Karpas-422 (cell line): ENCODE measurements around the gene PRCC. TPM values are rescaled to one million over a fixed set of nuclear protein-coding genes. Genes with fewer than 3 reads are reported as not detected.
A peak's percentile ranks its signal among the peaks of the same experiment; 100 is the strongest.

ENCODE experiments used
- DNase-seq: peaks from one replicate; pipeline ENCODE4 v3.0.0-alpha.2; 2015
- H2AFZ ChIP-seq: fragments of 200-600 bp; sonication (generic); 2 replicates; pipeline ENCODE4 v1.6.1; 2014; ENCODE audit warnings: antibody characterized with exemption, low read length, mixed read lengths
- H3K27ac ChIP-seq: fragments of 200-600 bp; sonication (generic); 2 replicates; pipeline ENCODE4 v1.5.1; 2014; ENCODE audit warnings: mild to moderate bottlenecking, low read length, moderate library complexity
- H3K27me3 ChIP-seq: fragments of 200-600 bp; sonication (generic); 2 replicates; pipeline ENCODE4 v1.6.1; 2014; ENCODE audit warnings: low read length, mixed read lengths
- H3K36me3 ChIP-seq: fragments of 200-600 bp; sonication (generic); 2 replicates; pipeline ENCODE4 v1.6.1; 2014; ENCODE audit warnings: low read length, mixed read lengths; ENCODE audit not compliant: insufficient read depth
- H3K4me1 ChIP-seq: fragments of 200-600 bp; sonication (generic); 2 replicates; pipeline ENCODE4 v1.6.1; 2014; ENCODE audit warnings: mild to moderate bottlenecking, low read length, mixed read lengths
- H3K4me2 ChIP-seq: fragments of 200-600 bp; sonication (generic); 2 replicates; pipeline ENCODE4 v1.6.1; 2014; ENCODE audit warnings: low read length, low read depth, mild to moderate bottlenecking; ENCODE audit not compliant: poor library complexity, severe bottlenecking
- H3K4me3 ChIP-seq: fragments of 200-600 bp; sonication (generic); 2 replicates; pipeline ENCODE4 v1.5.1; 2014; ENCODE audit warnings: mild to moderate bottlenecking, antibody characterized with exemption, low read length, mixed read lengths
- H3K79me2 ChIP-seq: fragments of 200-600 bp; sonication (generic); 2 replicates; pipeline ENCODE4 v1.6.1; 2014; ENCODE audit warnings: mild to moderate bottlenecking, low read length, mixed read lengths
- H3K9ac ChIP-seq: fragments of 200-600 bp; sonication (generic); 2 replicates; pipeline ENCODE4 v1.6.0; 2014; ENCODE audit warnings: low read length
- H3K9me2 ChIP-seq: fragments of 200-600 bp; sonication (generic), shearing (Covaris generic); replicated peaks from 2 replicates; pipeline ENCODE4 v1.6.0; 2014; ENCODE audit warnings: mild to moderate bottlenecking, low read length, moderate library complexity; ENCODE audit not compliant: insufficient read depth
- H3K9me3 ChIP-seq: fragments of 300-700, 200-600 bp; sonication (generic); 2 replicates; pipeline ENCODE4 v1.6.1; 2014; ENCODE audit warnings: low read length, mixed read lengths
- H4K20me1 ChIP-seq: fragments of 200-600 bp; sonication (generic); 2 replicates; pipeline ENCODE4 v1.6.1; 2014; ENCODE audit warnings: mild to moderate bottlenecking, antibody characterized with exemption, low read length, low read depth; ENCODE audit not compliant: insufficient read depth
- total RNA-seq: library from RNA; depleted of rRNA; stranded (reverse); fragments of >200 nt; shearing (Covaris generic); gene quantifications from 2 replicates; pipeline ENCODE4 v1.2.3, GENCODE V29; 2014; ENCODE audit warnings: low replicate concordance

Gene PRCC
- total RNA-seq, 1 experiment from 2014 or later: 39.6 TPM

DNA sequence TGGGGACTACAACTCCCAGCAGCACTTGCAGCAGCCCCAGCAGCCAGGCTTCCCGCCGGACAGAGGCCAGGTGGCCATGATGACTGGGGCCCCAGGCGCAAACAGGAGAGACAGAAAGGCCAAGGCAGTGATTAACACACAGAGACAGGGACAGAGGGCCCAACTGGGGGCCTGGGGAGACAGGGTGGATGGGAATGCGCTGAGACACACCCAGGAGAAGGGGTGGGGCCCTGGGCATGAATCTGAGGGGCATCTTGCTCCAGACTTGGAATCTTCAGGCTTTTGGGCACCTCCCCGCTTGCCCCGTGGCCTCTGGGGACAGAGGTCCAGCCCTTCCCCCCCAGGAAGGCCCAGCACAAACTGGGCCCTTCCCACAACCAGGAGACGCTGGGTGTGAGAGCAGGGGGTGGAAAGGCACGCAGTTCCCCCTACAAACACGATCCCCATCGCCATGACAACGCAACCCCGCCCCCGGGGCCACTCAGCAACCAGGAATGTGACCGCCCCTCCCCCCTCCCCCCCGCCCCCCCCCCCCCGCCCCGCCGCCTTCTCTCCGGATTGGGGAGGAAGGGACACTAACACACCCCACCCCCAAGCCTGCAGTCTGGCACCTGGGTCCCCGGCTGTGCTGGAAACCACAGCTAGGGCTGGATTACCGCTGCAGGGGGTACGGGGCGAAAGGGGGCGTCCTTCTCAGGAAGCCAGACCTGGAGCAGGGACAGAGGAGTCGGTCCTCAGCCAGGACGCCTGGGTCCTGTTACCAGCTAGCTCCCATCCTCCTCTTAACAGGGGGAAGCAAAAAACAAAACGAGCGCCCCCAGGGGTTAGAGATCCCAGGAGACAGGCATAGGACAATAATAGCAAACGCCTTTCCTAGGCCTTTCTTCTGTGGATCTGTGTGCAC is 20.4 kb upstream of the PRCC start:
- Histone ChIP-seq H3K36me3 (peaks cover 10% of the 10 kb centered on the region; the same call in 1 of the 2 replicates), H3K27ac (peak overlapping the region; percentile 92), H3K4me3 (peak overlapping the region; percentile 94), H3K9me3 (no peaks in the 10 kb centered on the region), H3K9ac (peak overlapping the region; percentile 94), H2AFZ (no peak overlapping the region), H3K79me2 (peaks cover 68% of the 10 kb centered on the region), H3K4me2 (peak overlapping the region; percentile 91), H3K9me2 (no peaks in the 10 kb centered on the region), H4K20me1 (peaks cover 25% of the 10 kb centered on the region), H3K4me1 (peaks cover 55% of the 10 kb centered on the region), H3K27me3 (no peaks in the 10 kb centered on the region)
- DNase-seq: peak; percentile 73

GRCh38 chr1:156747742-156748669 is 19.3 kb upstream of the PRCC start:
- peaks cover 25% of the 10 kb centered on the region for H4K20me1 ChIP-seq
- no peak for DNase-seq
- no peaks in the 10 kb centered on the region for H3K27me3 ChIP-seq
- peak overlapping the region; percentile 94 for H3K4me3 ChIP-seq
- H3K4me1 ChIP-seq: peaks cover 52% of the 10 kb centered on the region
- H3K4me2 ChIP-seq: peak overlapping the region; percentile 91
- peaks cover 78% of the 10 kb centered on the region for H3K79me2 ChIP-seq
- H3K9me3 ChIP-seq: no peaks in the 10 kb centered on the region
- H3K9ac ChIP-seq: peak overlapping the region; percentile 94
- no peaks in the 10 kb centered on the region for H3K9me2 ChIP-seq
- H3K27ac ChIP-seq: peak overlapping the region; percentile 92
- peaks cover 10% of the 10 kb centered on the region; the same call in 1 of the 2 replicates for H3K36me3 ChIP-seq
- no peak overlapping the region for H2AFZ ChIP-seq

- no peak for DNase-seq
- peaks cover 25% of the 10 kb centered on the region for H4K20me1 ChIP-seq
- no peak overlapping the region for H2AFZ ChIP-seq
- H3K4me1 ChIP-seq: peaks cover 55% of the 10 kb centered on the region
- peak overlapping the region; percentile 91 for H3K4me2 ChIP-seq
- no peaks in the 10 kb centered on the region for H3K9me2 ChIP-seq
- no peaks in the 10 kb centered on the region for H3K27me3 ChIP-seq
- H3K4me3 ChIP-seq: peak overlapping the region; percentile 94
- H3K27ac ChIP-seq: peak overlapping the region; percentile 92
- no peaks in the 10 kb centered on the region for H3K9me3 ChIP-seq
- H3K36me3 ChIP-seq: peaks cover 10% of the 10 kb centered on the region; the same call in 1 of the 2 replicates
- H3K79me2 ChIP-seq: peaks cover 81% of the 10 kb centered on the region
- peak overlapping the region; percentile 94 for H3K9ac ChIP-seq
Observed at GRCh38 chr1:156748670-156749418, 18.5 kb upstream of the PRCC start.

DNA sequence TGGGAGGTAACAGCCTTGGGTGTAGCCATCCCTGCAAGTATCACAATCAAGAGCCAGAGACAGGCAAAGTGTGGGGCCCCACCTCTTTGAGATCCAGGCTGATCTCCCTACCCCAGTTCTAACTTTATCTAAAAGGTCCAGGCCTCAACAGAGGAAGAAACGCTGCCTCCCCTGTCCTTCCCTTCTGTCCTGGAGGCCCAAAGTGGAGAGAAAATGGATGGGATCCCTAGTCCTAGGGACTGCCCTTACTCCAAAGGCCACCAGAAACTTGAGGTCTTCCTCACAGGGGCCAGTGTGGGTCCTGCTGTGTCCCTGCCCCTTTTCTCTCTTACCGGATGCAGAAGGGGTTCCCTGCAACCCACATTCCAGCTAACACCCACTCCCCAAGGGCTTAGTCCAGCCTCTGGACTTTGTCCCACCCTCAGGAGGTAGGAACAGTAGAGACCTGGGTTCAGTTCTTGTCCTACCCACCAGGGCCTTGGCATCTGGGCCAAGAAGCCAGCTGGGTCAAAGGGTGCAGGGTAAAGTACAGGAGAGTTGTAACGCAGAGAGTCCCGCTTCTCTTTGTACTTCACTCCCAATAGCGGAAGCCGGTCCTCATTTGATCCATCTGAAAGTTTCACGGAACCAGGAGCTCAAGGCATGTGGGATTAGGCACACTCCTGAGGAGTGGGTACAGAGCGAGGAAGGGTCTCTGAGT is 17.8 kb upstream of the PRCC start:
- Histone ChIP-seq H4K20me1 (peaks cover 25% of the 10 kb centered on the region), H3K9me2 (no peaks in the 10 kb centered on the region), H2AFZ (no peak overlapping the region), H3K9me3 (no peaks in the 10 kb centered on the region), H3K4me2 (peak overlapping the region; percentile 91), H3K27me3 (no peaks in the 10 kb centered on the region), H3K4me3 (peak overlapping the region; percentile 94), H3K79me2 (peaks cover 81% of the 10 kb centered on the region), H3K36me3 (peaks cover 10% of the 10 kb centered on the region; the same call in 1 of the 2 replicates), H3K27ac (peak overlapping the region; percentile 92), H3K4me1 (peaks cover 55% of the 10 kb centered on the region), H3K9ac (peak overlapping the region; percentile 94)
- DNase-seq: peak; percentile 56

DNA sequence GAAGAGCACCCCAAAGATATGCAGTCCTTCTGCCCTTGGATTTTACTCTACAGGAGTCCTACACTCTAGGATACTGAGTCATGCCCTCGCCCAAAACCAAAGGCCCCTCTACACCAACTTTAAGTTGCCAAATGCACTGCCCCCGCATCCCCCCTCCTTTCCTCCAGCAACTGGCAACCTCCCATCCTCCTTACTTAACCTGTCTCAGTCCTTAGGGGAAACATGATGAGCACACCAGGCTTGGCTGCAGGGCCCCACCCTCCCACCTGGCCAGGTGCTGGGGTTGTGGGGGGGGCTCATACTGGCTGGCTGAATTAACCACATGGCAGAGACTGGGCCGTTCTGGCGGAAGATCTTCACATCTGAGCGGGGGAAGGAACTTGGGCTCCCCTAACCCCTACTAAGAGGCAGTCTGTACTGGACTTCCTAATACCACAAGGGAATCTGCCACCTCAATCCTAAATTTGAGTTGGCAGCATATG is 17.1 kb upstream of the PRCC start:
- Histone ChIP-seq H3K9me3 (no peaks in the 10 kb centered on the region), H3K79me2 (peaks cover 75% of the 10 kb centered on the region), H3K4me1 (peaks cover 59% of the 10 kb centered on the region), H3K4me3 (peak overlapping the region; percentile 94), H4K20me1 (peaks cover 25% of the 10 kb centered on the region), H3K27me3 (no peaks in the 10 kb centered on the region), H2AFZ (no peak overlapping the region), H3K4me2 (peak overlapping the region; percentile 91), H3K9ac (peak overlapping the region; percentile 94), H3K36me3 (peaks cover 10% of the 10 kb centered on the region; the same call in 1 of the 2 replicates), H3K27ac (peak overlapping the region; percentile 92), H3K9me2 (no peaks in the 10 kb centered on the region)
- peak; percentile 84 for DNase-seq

DNA sequence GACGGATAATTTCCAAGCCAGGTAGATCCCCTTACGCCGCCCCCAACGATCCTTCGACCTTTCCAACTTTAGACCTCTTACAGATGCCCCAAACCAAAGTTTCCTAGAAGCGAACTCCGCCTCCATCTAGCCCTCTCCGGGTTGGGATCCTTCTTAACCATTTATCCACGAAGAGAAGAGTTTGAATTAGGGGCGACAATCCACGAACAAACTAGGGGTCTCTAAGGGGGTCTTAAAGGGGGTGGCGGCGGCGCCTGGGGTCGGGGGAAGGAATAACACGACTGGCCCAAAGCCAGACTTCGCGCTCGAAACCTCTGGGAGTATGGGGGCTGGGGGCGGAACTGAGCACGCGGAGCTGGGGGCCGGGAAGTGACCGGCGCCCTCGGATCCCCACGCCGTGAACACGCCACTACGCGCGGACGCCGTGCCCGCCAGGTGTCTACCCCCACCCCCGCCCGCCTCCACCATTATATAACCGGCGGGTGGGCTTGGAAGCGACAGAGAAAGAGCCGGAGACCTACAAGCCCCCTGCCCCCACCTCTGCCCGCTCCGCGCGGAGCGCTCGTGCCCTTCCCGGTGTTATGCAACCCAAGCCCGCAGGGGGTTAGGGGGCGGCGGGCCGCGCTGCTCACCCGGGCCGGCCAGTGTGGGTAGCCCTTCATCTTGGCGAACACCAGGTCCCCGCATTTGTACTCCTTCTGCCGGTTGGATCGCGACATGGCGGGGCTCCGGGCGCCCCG is 16.5 kb upstream of the PRCC start:
- peak overlapping the region; percentile 94 for H3K9ac ChIP-seq
- no peaks in the 10 kb centered on the region for H3K27me3 ChIP-seq
- DNase-seq: peak; percentile 84
- no peaks in the 10 kb centered on the region for H3K9me2 ChIP-seq
- peaks cover 21% of the 10 kb centered on the region for H4K20me1 ChIP-seq
- H3K27ac ChIP-seq: peak overlapping the region; percentile 92
- H2AFZ ChIP-seq: no peak overlapping the region
- H3K9me3 ChIP-seq: no peaks in the 10 kb centered on the region
- peak overlapping the region; percentile 91 for H3K4me2 ChIP-seq
- H3K79me2 ChIP-seq: peaks cover 68% of the 10 kb centered on the region
- H3K36me3 ChIP-seq: peaks cover 5% of the 10 kb centered on the region; the same call in 1 of the 2 replicates
- H3K4me1 ChIP-seq: peaks cover 56% of the 10 kb centered on the region
- H3K4me3 ChIP-seq: peak overlapping the region; percentile 94

DNA sequence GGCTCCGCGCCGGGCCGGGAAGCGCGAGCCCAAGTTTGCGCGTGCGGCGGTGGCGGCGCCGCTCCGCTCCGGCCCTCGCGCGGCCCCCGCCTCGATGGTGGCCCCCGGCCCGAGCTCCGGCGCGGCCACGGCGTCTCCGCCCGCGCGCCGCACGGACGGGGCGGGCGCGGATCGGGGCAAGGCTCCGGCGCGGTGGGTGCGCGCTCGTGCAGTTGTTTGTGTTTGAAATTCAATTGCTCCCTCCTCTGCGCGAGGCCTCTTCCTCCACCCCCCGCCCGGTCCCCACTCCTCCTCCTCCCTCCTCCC is 15.9 kb upstream of the PRCC start, which contains the start of gene HDGF:
TSS of gene HDGF (minus strand) at position 225 of the 306 bp plus-strand sequence. CDS start 246 bp downstream, outside the sequence.
- peak within 1 kb of the TSS; percentile 92 for H3K27ac ChIP-seq
- H3K4me1 ChIP-seq: peaks cover 51% of the 10 kb centered on the region
- H3K4me2 ChIP-seq: peak within 1 kb of the TSS; percentile 91
- H3K36me3 ChIP-seq: 0 out of 2 replicates have a peak, but pooled peaks cover under 1% of the 10 kb centered on the region
- peak within 1 kb of the TSS; percentile 94 for H3K4me3 ChIP-seq
- no peaks in the 10 kb centered on the region for H3K9me2 ChIP-seq
- H3K79me2 ChIP-seq: peaks cover 63% of the 10 kb centered on the region
- H4K20me1 ChIP-seq: peaks cover 16% of the 10 kb centered on the region
- no peaks in the 10 kb centered on the region for H3K9me3 ChIP-seq
- H3K27me3 ChIP-seq: no peaks in the 10 kb centered on the region
- H2AFZ ChIP-seq: peak within 1 kb of the TSS; percentile 51; the same call in 1 of the 2 replicates
- no peak for DNase-seq
- peak within 1 kb of the TSS; percentile 94 for H3K9ac ChIP-seq
